GM21576 (cell line): Measurements from ENCODE around the gene CERK.

Experiments
- ATAC-seq: cut with Tn5 transposase; IDR thresholded peaks from one replicate; pipeline ENCODE4 v1.9.1; 2021; ENCODE audit warnings: mild to moderate bottlenecking, moderate library complexity; ENCODE audit not compliant: unreplicated experiment

CERK gene

DNA sequence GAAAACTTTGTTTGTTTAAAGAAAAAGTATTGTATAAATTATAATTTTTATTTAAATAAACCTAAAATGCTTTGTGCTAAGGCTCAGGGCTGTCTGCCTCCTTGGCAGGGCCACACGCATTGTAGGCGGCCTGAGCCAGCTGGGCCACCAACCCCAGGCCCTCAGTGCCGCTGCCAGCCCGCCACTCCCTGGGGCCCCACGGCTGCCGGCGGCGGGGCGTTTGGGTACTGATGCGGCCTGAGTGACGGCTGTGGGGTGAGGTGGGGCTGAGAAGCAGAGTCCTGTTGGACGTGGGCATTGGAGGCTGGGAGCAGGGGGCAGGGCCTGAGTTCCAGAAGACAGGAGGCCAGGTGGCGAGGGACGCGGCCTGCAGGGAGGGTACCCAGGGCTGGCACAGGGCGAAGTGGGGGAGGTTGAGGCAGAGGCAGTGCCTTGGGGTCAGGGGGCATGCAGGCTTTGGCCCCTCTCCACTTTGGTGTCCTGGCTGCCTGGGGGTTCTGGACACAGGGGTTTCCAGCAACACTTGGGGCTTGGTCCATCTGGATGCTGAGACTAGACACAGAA, 58.3 kb downstream of the CERK start:
- no peak for ATAC-seq

DNA sequence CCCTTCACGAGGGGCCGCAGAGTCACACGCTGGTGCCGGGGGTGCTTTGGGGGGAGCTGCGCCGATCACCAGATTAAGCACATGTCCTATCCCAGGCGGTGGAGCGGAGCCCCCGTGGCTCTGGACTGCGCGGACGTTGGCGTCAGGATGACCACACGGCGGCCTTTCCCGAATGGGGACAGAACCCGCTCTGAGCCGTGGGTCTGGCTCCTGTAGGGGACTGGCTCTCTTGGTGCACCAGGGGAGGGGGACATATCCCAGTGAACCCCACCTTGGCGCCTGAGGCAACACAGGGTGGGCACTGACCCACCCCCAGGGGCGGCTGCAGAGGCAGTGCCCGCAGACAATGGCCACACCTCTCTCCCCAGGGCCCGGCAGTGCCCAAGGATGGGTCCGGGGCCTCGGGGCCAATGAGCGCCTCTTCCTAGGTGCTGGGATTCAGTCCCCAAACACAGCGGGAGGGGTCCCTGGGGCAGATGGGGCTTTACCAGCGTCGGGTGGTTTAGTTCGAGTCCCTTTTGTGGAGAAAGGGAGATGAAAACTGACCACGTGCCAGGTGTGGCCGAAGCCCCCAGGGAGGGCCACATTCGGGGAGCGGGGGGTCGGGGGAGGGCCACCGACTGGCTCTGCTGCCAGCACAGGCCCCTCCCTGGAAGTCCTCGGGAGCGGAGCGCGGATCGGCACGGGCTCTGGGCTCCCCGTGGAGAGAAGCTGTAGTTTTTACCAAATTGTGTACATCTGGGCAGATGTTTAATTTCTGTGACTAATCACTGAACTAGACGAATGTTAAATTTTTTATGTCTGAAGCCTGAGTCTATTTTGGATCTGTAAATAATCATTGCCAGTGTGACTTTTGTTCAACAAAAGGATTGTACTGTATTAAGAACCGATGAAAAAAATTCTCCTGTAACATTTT, 59.0 kb downstream of the CERK start:
- ATAC-seq, result no peak

DNA sequence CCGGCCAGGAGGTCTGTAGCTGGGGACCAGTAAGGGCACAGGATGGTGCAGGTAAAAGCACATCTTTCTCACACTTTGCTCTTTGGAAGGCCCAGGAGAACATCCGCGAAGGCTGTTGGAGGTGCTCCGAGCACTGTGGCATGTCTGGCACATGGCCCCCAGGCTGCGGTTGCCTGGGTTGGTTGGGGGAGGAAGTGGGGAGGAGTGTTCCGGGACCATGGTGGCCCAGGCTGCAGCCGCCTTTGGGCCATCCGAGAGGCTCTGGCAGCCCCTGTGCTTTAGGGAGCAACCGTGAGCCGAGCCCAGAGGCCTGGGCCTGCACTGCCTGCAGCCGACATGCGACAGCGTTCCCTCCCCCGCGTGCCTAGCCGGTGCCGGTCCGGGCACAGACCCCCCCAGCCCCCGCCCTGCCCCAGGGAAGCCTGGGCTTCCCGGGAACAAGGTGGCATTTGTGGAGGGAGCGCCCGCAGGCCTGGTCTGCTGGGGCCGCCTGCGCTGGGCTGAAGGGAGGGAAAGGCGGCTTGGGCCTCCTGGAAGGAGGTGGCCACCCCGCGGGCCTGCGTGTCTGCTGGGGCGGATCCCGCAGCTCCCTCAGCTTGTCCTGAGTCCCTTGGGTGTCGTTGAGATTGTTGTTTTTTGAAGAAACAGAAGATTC, 59.9 kb downstream of the CERK start:
- ATAC-seq, result no peak

DNA sequence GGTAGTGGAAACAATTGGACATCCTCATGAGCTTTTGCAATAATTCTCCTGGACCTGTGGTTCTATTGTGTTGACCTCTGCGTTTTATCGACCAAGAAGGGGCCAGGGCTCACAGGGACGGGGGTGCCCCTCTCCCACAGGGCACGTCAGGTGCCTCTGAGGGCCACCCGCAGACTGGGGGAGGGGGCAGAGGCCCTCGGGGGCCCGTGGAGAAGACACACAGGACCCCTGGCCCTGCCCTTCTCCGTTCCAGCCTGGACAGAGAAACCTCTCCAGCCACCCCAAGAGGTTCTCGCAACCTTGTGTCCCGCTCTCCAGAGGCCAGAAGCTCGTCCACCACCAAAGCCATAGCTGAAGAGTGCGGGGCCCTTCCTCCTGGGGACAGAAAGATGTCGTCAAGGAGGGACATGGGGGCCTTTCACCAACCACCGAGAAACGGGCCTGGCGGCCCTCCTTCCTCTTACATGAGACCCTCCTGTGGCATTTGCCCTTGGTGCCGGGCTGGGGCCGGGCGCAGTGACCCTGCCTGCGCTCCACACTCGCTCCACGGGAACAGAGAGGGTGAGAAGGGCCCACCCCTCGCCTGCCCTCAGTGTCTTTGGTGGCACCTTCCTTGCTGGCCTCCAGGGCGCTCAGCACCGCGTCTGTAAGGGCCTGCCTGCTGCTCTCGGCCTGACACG, 60.6 kb downstream of the CERK start:
- no peak for ATAC-seq

DNA sequence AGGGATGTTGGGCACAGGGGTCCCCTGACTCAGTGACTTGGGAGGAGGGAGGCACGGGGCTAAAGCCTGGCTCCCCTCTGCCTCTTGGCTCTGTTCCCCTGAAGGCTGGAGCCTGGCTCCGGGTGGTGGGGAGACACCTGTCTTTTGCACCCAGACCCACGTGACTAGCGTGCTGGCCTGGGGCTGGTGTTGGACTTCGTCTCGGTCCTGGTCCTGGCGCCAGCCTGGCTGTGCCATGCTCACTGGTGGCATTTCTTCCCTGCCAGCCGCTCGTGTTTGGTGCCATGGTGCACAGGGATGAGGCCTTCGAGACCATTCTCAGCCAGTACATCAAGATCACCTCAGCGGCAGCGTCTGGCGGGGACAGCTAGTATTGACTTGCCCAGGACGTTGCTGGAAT, 61.2 kb downstream of the CERK start:
- no peak for ATAC-seq

DNA sequence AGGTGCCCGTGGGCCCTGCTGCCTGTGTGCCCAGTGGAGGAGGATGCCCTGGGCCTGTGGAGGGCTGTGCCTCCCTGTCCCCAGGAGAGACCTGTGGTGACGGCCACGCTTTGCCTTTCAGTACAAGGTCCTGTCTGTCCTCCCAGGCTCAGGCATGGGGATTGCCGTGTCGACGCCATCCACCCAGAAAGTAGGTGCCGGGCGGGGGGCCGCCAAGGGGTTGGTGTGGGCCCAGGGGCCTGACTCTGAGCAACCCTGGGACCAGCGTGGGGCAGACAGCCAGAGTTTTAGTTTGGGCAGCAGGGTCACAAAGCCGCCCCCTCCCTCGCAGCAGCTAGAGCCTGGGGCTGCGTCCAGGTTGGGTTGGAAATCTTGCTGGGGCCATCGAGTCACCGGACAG, 61.6 kb downstream of the CERK start:
- ATAC-seq, result no peak

DNA sequence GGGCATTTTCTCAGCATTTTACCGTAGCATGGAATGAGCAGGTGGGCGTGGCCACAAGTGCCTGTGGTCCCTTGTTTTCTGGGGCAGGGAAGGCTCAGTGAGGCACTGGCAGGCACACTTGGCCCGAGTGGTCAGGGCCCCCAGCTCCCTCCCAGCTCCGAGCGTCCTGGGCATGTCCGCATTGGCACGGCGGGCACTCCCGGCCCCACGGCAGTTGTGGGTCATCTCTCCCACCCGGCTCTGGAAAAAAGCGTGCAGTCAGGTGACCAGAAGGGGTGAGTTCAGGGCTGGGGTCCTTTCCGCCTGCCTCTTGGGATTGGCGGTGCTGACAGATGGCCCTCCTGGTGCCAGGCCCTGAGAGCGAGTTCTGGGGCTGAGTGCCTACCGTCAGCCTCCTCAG, 62.1 kb downstream of the CERK start:
- no peak for ATAC-seq

DNA sequence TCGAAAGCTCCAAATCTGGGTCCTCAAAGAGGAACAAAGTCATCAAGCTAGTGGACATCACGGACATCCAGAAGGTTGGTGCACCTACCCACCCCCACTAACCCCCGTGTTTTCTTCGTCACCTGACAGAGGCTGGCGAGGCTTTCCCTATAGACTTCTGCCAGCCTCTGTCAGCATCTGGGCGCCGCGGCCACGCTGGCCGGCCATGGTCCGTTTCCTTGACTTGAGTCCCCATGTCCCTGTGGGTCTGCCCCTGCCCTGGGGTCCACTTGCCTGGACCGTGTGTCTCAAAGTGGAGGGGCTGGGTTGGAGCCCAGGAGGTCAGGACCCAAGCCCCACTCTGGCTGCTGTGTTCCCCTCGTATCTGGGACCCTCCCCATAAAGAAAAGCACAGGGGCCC, 62.6 kb downstream of the CERK start:
- no peak for ATAC-seq

DNA sequence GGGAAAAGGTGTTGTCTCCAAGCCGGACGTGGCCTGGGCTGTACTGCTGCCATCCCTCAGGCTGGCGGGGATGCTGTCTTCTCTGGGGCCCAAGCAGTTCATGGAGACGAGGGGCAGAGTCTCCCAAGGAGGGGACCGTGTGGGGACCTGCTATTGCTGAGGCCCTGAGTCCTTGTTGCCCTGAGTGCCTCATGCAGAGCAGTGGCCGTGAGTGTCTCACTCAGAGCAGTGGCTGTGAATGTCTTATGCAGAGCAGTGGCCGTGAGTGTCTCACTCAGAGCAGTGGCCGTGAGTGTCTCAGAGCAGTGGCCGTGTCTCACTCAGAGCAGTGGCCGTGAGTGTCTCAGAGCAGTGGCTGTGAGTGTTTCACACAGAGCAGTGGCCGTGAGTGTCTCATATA, 63.1 kb downstream of the CERK start:
- no peak for ATAC-seq

DNA sequence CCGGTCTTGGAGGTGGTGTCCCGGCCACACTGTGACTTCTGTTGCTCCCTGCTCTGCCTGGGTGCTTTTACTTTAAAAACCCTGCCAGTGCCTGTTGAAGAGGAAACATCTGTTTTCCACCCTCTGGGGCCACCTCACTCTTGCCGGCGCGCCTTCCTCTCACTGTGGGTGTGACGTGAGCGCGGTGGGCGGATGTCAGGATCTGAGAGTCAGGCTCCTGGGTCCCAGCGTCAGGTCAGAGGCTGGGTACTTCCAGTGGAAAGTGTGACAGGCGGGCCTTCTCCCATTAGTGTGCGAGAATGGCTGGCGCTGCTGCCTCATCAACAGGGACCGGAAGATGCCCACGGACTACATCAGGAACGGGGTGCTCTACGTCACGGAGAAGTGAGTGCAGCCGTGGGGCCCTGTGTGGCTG, 63.7 kb downstream of the CERK start:
- no peak for ATAC-seq

DNA sequence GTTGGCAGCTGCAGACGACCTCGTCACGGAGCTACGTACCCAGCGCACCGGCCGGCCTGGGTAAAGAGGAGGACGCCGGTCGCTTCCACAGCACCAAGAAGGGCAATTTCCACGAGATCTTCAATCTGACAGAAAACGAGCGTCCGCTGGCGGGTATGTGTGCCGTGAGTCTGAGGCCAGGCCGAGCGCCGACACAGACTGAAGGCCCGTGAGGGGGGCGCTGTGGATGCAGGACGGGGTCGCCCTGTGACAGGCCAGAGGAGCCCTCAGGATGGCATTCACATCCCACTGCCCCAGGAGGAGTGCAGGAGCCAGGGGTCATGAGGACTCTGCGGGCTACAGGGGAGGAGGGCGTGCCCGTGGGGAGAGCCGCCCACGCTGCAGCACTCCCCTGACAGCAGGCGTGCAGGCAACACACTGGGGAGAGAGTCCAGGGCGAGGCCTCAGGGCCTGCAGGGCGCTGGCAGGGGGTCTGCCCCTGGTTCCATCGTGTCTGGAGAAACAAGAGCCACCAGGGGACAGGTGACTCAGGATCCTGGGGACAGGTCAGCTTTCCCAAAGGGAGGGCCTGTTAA, 64.3 kb downstream of the CERK start:
- ATAC-seq, result no peak

DNA sequence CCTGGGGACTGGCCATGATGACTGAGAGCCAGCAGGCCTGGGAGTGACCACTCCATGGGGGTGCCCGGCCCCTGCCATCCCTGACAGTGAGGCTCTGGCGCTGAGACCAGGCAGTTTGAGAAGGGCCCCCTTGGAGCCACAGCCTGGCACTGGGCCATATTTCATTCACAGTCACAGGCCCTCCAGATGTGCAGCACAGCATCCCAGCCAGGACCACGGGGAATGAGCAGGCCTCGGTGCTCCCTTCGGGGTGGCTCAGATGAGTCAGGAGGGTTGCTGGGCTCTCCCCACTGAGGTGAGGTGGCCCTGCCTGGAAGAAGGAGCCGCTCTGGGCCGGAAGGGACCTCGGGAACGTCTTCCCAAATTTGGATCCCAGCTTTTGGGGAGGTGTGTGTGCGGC, 64.8 kb downstream of the CERK start:
- no peak for ATAC-seq

DNA sequence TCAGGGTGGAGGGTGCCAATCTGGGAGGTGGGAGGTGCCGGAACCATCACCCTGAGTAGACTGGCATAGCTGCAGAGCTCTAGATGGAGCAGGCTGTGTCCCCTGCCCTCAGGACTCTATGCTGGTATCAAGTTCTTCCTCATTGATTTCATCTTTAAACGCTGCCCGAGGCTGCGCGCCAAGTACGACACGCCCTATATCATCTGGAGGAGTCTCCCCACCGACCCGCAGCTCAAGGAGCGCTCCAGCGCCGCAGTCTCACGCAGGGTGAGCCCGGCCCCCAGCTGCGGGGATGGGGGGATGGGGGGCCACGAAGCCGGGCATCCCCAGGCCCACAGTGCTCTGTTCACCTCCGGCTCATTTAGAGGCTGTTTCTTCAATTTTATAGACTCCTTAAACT, 65.3 kb downstream of the CERK start:
- no peak for ATAC-seq

DNA sequence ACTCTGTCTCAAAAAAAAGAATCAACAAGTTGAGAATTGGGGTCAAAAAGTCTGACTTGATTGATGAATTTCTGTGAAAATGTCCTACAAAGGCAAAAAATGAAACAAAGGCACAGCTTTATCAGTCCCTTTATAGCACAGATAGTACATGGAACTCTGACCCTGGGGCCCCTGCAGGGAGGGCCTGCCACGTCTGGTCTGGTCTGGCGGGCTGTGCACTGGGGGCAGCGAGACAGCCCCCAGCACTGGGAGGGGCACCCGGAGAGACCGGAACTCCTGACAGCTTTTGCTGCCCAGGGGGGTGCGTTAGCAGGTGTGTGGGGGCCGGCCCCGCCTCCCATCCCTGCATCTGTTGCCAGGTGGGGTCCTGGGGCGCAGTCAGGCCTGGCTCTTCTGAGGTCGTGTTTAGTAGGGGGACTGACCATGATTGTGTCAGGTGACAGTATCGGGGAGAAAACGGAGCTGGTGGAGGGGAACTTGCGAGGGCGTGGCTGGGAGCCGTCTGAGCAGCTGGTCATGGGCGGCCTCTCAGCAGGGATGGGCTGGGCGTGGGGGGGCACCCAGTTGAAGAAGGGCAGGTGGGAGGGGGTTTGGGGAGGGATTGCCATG, 66.1 kb downstream of the CERK start:
- ATAC-seq, result no peak

DNA sequence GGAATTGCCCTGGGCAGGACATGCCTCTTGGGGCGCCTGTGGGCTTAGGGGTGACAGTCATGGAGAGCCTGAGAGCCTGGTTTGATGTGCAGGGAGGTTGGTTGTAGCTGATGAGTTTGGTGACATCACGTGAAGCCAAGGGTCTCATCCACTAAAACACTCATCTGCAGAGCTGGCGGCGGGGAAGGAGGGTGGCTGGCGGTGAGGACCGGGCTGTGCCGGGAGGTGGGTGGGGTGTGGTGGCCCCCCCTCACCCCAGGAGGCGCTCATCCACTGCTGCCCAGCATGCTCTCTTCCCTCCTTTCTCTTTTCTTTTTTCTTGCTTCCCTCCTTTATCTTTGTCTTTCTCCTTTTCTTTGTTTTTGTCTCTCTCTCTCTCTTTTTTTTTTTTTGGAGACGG, 68.9 kb downstream of the CERK start:
- no peak for ATAC-seq

DNA sequence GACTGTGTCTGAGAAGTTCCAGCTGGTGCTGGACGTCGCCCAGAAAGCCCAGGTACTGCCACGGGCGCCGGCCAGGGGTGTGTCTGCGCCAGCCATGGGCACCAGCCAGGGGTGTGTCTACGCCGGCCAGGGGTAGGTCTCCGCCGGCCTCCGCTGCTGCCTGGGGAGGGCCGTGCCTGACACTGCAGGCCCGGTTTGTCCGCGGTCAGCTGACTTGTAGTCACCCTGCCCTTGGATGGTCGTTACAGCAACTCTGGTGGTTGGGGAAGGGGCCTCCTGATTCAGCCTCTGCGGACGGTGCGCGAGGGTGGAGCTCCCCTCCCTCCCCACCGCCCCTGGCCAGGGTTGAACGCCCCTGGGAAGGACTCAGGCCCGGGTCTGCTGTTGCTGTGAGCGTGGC, 69.9 kb downstream of the CERK start:
- ATAC-seq, result no peak

DNA sequence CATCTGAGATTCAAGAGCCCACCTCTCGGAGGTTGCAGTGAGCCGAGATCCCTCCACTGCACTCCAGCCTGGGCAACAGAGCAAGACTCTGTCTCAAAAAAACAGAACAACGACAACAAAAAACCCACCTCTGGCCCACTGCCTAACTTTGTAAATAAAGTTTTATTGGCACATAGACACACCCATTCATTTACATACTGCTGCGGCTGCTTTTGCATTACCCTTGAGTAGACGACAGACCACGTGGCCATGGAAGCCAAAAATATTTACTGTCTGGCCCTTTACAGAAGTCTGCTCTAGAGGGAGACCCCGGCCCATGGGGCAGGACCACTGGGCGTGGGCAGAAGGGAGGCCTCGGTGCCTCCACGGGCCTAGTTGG, 70.8 kb downstream of the CERK start:
- no peak for ATAC-seq

DNA sequence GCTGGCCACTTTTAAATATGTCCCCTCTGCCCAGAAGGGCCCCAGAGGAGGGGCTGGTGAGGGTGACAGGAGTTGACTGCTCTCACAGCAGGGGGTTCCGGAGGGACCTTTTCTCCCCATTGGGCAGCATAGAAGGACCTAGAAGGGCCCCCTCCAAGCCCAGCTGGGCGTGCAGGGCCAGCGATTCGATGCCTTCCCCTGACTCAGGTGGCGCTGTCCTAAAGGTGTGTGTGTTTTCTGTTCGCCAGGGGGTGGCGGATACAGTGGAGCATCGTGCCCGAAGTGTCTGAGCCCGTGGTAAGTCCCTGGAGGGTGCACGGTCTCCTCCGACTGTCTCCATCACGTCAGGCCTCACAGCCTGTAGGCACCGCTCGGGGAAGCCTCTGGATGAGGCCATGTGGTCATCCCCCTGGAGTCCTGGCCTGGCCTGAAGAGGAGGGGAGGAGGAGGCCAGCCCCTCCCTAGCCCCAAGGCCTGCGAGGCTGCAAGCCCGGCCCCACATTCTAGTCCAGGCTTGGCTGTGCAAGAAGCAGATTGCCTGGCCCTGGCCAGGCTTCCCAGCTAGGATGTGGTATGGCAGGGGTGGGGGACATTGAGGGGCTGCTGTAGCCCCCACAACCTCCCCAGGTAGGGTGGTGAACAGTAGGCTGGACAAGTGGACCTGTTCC, 71.3 kb downstream of the CERK start:
- ATAC-seq, result no peak

DNA sequence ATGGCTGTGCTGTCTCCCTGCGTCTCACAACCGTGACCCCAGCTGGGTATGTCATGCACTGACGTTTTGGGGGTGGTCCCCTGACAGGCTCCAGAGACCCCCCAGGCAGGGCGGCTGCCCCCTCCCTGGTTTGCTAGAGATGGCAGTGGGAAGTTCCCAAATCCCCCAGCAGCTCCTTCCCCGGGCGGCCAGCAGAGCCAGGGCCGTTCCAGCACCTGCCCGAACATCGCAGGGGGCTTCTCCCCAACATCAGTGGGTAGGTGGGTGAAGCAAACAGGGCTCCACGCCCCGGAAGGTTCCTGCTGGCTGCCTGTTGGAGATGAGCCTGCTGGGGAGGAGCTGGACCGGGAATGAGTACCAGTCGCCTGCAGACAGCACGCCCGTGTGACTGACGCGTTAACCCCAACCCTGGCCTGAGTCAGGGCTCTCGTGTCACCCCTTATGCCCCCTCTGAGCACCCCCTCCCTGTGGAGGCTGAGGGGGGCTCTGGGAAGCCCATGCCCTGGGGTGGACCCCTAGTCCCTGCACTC, 72.2 kb downstream of the CERK start:
- no peak for ATAC-seq

DNA sequence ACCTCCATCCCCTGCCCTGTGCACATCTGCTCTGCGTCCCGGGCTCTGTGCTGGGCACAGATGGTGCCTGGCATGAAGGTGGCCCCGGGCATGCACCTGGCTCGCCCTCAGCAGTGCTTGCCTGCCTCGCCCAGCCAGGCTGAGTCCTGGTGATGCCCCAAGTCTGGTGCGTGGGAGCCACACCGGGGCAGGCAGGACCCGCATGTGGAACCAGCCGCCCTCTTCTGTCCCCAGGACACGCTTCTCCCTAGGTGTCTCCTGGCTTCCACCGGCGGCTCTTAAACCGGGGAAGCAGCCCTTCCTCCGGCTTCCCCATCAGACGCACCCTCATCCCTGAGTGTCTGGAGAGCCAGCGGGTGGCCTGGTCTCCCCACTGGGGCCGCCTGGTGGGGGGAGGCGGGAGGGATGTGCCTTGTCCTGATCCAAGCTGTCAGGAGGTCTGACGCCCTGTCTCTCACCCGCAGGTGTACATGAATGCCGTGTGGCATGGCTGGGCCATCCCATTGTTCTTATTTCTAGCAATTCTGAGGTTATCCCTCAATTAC, 72.8 kb downstream of the CERK start:
- ATAC-seq, result no peak
